ENCODE measurements around the gene CHD6.

The CHD6 gene

GRCh38 chr20:41392295-41392694, 225.9 kb downstream of the CHD6 start:
- no peak for FAIRE-seq

- no peak for FAIRE-seq
These were observed 226.6 kb downstream of the CHD6 start for GRCh38 chr20:41391587-41392001.

GRCh38 chr20:41390889-41391288, 227.3 kb downstream of the CHD6 start:
- no peak for FAIRE-seq

GRCh38 chr20:41387444-41387851, 230.7 kb downstream of the CHD6 start:
- FAIRE-seq: no peak

DNA sequence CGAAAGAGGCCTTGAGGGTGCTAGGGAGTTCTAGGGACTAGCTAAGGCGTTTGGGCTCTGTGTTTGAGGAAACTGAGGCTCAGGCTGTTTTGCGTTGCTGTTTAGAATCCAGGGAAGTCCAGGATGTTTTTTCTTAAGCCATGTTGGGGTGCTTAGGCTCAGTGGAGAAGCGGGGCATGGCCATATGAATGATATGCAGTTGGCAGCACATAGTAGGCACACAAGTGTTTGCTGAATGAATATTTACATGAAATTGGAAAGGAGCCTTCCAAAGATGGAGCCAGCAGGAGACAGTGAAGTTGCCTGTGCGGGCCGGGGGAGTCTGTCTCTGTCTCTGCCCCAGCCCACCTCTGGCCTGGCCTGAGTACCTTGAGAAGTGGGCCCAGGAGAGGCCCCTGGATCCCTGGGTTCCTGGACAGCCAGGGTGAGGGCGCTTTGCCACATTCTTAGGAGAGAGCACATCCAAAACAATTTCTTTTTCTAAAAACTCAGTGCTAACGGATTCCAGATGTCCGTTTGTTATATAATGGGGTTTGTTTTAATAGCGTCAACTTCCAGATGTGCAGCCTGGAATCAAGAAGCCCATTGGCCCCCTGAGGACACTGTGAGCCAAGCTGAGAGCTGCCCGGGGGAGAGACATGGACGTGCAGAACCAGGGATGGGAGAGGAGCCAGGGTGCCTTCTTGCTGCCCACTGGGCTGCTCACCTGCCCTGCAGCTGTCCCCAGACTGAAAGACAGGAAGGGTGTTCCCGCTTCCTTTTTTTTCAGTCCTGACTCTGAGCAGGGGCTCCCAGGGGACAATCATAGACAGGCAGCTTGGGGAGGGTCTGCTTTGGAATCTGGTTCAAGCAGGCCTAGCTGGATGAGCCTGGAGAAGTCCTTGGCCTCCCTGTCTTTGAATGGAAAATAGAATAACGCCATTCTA, 231.4 kb downstream of the CHD6 start:
- FAIRE-seq: no peak

GRCh38 chr20:41382791-41383305, 235.3 kb downstream of the CHD6 start:
- no peak for FAIRE-seq

DNA sequence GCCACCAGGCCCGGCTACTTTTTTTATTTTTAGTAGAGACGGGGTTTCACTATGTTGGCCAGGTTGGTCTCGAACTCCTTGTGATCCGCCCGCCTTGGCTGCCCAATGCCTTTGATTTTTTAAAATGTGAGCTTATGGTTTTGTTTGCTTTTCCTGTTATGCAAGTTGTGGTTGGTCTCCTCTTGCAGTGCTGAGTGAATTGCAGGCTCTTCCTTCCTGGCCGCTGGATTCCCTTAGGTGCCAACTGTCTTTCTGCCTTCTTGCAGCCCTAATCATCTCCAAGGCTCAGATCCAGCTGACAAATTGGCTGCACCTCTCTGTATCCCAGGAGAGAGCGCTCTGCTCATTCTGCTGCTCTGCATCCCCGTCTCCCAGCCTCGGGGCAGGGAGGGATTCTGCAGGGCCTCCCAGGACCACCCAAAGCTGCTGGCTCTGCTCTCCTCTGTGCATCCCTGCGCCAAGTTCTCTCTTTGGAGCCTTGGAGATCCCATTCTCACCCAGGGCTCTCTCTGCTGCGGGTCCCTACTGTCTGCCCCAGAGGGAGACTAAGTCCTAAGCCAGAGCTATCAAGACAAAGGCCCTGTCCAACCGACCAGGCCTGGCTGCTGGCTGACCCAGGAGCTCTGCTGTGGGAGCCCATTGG, 237.5 kb downstream of the CHD6 start:
- FAIRE-seq: no peak

GRCh38 chr20:41379551-41379950, 238.6 kb downstream of the CHD6 start:
- FAIRE-seq: no peak

DNA sequence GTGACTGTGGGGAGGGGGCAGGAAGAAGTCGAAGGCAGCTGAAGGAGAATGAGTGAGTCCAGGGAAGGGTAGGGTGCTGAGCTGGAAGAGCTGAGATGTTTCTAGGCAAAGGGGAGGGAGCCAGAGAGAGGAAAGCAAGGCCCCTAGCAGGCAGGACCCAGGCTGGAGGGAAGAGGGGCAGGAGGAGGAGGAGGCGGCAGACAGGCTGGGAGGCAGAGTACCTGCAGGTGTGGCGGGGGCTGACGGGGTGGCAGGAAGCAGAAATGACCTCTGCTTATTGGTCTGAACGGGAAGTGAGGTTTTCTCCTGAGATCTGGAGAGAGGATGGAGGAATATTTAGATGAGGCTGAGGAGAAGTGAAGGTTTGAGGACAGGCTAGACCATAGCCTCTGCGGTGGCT, 240.9 kb downstream of the CHD6 start:
- no peak for FAIRE-seq

GRCh38 chr20:41376349-41376748, 241.8 kb downstream of the CHD6 start:
- FAIRE-seq: no peak

DNA sequence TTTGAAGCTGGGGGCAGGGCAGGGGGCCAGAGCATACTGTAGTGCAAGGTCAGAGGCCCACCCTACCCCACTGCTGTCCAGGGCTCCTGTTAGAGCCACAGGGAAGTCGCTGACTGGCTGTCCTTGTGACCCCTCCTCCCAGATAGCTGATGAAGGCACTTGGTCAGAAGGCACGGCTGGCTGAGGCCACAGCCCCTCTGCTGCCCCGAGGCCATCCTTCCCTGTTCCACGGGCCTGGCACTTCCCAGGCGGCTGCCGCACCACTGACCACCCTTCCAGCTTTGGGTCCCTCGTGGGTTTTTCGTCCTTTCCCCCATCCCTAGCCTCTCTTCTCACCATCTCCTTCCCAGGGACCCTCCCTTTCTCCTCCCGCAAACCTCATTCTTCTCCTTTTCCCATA, 242.3 kb downstream of the CHD6 start:
- FAIRE-seq: no peak

GRCh38 chr20:41373931-41374920, 244.0 kb downstream of the CHD6 start:
- no peak for FAIRE-seq

DNA sequence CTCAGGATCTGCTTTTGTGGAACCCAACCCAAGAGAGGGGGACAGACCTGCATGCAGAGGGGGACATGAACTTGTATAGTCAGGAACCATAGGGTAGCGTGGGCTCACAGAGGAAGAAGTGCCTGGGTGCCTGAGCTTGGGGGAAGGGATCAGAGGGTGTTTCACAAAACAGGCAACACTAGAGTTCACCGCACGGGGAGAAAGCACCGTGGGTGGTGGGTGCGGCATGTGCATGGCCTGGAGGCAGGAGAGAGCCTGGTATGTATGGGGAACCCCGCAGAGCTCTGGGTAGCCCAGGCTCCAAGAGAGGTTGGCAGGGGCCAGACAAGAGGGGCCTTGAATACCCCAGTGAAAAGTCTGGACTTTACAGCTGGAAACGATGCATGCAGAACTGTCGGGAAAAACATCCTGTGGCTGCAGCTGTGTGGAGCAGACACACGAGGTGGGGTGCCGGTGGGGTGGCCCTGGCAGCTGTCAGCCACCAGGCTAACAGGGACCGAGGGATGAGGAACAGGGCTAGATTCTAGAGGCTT, 244.9 kb downstream of the CHD6 start:
- no peak for FAIRE-seq

GRCh38 chr20:41371371-41371770, 246.8 kb downstream of the CHD6 start:
- no peak for FAIRE-seq

GRCh38 chr20:41370176-41370575, 248.0 kb downstream of the CHD6 start:
- FAIRE-seq: no peak

- FAIRE-seq: no peak
These were observed 248.5 kb downstream of the CHD6 start for GRCh38 chr20:41369673-41370072.

DNA sequence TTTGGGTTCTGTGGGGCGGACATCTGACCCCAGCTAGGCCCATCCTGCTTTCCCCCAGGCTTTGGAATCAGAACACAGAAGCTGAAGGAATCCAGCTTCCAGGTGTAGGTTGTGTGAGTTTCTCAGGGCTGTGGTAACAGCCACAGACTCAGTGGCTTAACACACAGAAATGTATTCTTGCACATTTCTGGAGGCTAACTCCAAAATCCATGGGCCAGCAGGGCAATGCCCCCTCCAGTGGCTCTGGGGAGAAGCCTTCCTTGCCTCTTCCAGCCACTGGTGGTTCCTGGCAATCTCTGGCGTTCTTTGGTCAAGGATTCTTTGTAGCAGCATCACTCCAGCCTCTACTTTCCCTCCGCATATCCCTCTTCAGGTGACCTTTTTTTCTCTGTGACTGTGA, 250.2 kb downstream of the CHD6 start:
- no peak for FAIRE-seq

DNA sequence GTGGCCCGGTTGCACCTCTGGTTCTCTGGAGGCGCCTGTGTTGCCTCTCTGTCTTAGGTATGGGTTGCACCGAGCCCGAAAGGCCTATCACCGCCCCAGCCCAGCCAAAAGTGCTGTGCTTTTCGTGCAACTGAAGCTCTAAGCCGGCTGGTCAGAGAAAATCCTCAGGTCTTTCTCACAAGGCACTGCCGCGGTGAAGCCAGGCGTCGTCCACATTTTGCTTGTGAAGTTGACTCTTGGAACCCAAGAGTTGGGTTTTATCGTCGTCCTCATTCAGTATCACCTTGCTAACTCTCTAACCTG, 250.8 kb downstream of the CHD6 start:
- no peak for FAIRE-seq

GRCh38 chr20:41366546-41367392, 251.4 kb downstream of the CHD6 start, which contains the start of gene EMILIN3:
Gene EMILIN3 (minus strand): TSS chr20:41366818. CDS start chr20:41366634, 184 bp downstream.
- FAIRE-seq: no peak

DNA sequence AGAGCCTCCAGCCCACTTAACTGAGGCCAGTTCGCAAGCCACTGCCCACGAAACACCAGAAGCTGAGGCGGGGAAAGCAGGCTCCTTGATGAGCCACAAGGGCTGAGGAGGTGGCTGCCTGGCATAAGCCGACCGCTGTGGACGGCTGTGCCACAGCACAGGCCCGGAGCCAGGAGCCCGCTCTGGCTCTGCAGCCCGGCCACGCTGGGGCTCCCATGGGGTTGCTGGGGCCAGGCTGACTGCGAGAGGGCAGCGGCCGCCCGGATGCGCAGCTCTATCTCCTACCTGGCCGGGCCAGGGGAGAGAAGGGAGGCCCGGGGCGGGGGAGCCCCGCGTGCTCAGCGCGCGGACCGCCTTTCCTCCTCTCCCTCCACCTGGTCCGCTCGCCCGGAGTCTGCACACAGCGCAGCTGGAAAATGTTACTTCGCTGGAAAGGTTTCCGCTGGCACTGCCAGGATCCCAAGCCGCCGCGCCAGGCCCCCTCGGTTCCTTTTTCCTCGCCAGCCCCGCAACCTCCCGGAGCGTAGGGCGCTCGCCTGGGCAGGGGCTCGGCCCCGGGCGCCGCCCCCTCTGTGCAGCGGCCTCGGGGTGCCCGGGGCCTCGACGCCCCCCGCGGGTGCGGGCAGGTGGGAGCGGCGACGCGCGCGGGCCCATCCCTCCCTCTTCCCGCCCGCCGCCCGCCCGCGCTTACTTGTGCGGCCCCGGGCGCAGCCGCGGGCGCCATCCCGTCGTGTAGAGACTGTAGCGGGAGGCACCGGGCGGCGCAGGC, 252.2 kb downstream of the CHD6 start:
- FAIRE-seq: no peak
